Measurements from ENCODE around the gene KCNIP1.

DNA sequence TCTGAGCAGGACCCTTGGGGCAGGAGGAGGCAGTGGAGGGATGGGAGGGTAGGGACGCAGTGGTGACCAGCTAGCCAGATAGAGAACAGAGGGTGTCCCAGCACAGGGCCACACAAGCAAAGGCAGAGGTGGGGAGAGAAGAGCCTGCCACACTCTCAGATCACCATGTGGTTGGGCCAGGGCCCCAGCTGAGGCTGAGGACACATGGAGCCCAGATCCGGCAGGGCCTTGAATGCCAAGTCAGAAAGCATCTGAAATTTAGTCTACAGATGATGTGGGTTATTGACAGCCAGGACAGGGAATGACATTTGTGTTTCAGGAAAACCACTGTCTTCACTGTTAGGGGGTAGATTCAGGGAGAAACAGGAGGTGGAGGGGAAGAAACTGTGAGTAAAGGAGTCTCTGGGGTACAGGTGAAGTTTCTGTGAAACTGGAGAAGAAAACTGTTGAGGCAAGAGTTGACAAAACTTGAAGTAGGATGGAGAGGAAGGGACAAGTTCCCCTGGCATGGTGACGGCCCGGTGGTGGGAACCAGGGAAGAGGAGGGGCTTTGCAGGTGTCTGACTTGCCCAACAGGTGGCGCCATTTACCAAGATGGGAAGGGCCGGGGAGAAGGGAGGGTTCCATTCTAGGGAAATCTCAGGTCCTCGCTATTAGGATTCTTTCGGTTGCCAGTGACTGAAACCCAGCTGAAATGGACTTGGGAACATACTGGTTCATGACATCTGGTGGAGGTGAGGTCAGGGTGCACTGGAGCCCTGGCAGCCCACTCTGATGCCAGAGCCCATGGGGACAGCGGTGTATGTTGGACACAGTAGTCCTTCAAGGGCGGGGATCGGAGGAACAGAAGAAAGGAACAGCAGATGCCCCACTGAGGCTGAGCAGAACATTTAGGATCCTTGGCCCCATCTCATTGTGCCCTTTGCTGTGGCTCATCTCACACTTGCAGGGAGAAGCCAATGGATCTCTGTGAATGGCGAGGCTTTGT lies 100.1 kb downstream of the KCNIP1 start:
- TF ChIP-seq, protein P1, sequence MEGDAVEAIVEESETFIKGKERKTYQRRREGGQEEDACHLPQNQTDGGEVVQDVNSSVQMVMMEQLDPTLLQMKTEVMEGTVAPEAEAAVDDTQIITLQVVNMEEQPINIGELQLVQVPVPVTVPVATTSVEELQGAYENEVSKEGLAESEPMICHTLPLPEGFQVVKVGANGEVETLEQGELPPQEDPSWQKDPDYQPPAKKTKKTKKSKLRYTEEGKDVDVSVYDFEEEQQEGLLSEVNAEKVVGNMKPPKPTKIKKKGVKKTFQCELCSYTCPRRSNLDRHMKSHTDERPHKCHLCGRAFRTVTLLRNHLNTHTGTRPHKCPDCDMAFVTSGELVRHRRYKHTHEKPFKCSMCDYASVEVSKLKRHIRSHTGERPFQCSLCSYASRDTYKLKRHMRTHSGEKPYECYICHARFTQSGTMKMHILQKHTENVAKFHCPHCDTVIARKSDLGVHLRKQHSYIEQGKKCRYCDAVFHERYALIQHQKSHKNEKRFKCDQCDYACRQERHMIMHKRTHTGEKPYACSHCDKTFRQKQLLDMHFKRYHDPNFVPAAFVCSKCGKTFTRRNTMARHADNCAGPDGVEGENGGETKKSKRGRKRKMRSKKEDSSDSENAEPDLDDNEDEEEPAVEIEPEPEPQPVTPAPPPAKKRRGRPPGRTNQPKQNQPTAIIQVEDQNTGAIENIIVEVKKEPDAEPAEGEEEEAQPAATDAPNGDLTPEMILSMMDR (IDR thresholded peaks at IDR 0.05), result peak; percentile 57
- TF ChIP-seq FOXS1 (CRISPR knock-in tag; IDR thresholded peaks at IDR 0.05) (no peak), KDM1A (IDR thresholded peaks at IDR 0.05; ENCODE audit: low read depth) (no peak), POLR2A (IDR thresholded peaks at IDR 0.05; ENCODE audit: low read length) (no peak)
